Osteocyte (in vitro differentiated cells): ENCODE results near the gene ACTN1. TPM values are rescaled to one million over a fixed set of nuclear protein-coding genes. Genes with fewer than 3 reads are reported as not detected.

Experiments used
- DNase-seq: peaks from one replicate; pipeline ENCODE4 v3.0.0; 2021; ENCODE audit warnings: mixed read lengths; ENCODE audit not compliant: unreplicated experiment; ENCODE audit errors: extremely low spot score
- H3K27ac Mint-ChIP-seq: one replicate; pipeline ENCODE4 v1.8.0; 2021; ENCODE audit warnings: mild to moderate bottlenecking, mixed read lengths; ENCODE audit not compliant: unreplicated experiment
- H3K27me3 Mint-ChIP-seq: one replicate; pipeline ENCODE4 v1.8.0; 2021; ENCODE audit warnings: mixed read lengths; ENCODE audit not compliant: unreplicated experiment
- H3K36me3 Mint-ChIP-seq: one replicate; pipeline ENCODE4 v1.8.0; 2021; ENCODE audit warnings: mixed read lengths; ENCODE audit not compliant: unreplicated experiment
- H3K4me1 Mint-ChIP-seq: one replicate; pipeline ENCODE4 v1.8.0; 2021; ENCODE audit warnings: mixed read lengths; ENCODE audit not compliant: unreplicated experiment
- H3K4me3 Mint-ChIP-seq: one replicate; pipeline ENCODE4 v1.8.0; 2021; ENCODE audit warnings: mild to moderate bottlenecking, moderate library complexity, mixed read lengths; ENCODE audit not compliant: unreplicated experiment
- H3K9me3 Mint-ChIP-seq: one replicate; pipeline ENCODE4 v1.8.0; 2021; ENCODE audit warnings: mixed read lengths; ENCODE audit not compliant: unreplicated experiment
- CTCF ChIP-seq: fragments of 200-600 bp; sonication (generic); IDR thresholded peaks from 2 replicates; pipeline ENCODE4 v1.5.0; 2021; ENCODE audit warnings: antibody characterized with exemption, mild to moderate bottlenecking, moderate library complexity
- total RNA-seq: library from RNA; stranded (reverse); gene quantifications from 2 replicates; pipeline ENCODE4 v1.2.1, GENCODE V29; 2021

Gene ACTN1
- total RNA-seq, 1 donor from 2014 or later: 380 TPM

- no peak for DNase-seq
- TF ChIP-seq CTCF: no peak
- Mint-ChIP-seq H3K27ac (peak overlapping the region; percentile 93), H3K9me3 (no peaks in the 10 kb centered on the region), H3K4me1 (peaks cover 37% of the 10 kb centered on the region), H3K36me3 (no peaks in the 10 kb centered on the region), H3K27me3 (no peaks in the 10 kb centered on the region), H3K4me3 (no peak overlapping the region)
These were observed 27.2 kb upstream of the ACTN1 start for GRCh38 chr14:69006346-69006745.

GRCh38 chr14:69005432-69006148, 26.5 kb upstream of the ACTN1 start:
- Mint-ChIP-seq H3K27me3 (no peaks in the 10 kb centered on the region), H3K27ac (peak overlapping the region; percentile 93), H3K4me3 (no peak overlapping the region), H3K4me1 (peaks cover 37% of the 10 kb centered on the region), H3K36me3 (no peaks in the 10 kb centered on the region), H3K9me3 (no peaks in the 10 kb centered on the region)
- no peak for TF ChIP-seq CTCF
- peak; percentile 88 for DNase-seq

- no peak for TF ChIP-seq CTCF
- Mint-ChIP-seq H3K36me3 (no peaks in the 10 kb centered on the region), H3K27ac (peak overlapping the region; percentile 93), H3K4me3 (no peak overlapping the region), H3K4me1 (peaks cover 35% of the 10 kb centered on the region), H3K9me3 (no peaks in the 10 kb centered on the region), H3K27me3 (no peaks in the 10 kb centered on the region)
- DNase-seq: no peak
These were observed 25.8 kb upstream of the ACTN1 start for GRCh38 chr14:69004731-69005431.

GRCh38 chr14:69003626-69004025, 24.5 kb upstream of the ACTN1 start:
- peaks cover 30% of the 10 kb centered on the region for H3K4me1 Mint-ChIP-seq

More at GRCh38 chr14:69003626-69004025, 24.5 kb upstream of the ACTN1 start:
- H3K27me3 Mint-ChIP-seq: no peaks in the 10 kb centered on the region
- no peaks in the 10 kb centered on the region for H3K36me3 Mint-ChIP-seq
- no peaks in the 10 kb centered on the region for H3K9me3 Mint-ChIP-seq
- no peak overlapping the region for H3K27ac Mint-ChIP-seq
- no peak overlapping the region for H3K4me3 Mint-ChIP-seq
- TF ChIP-seq CTCF: no peak
- DNase-seq: no peak
